Measurements from ENCODE around the gene IL1R2. TPM values are rescaled to one million over a fixed set of nuclear protein-coding genes. Genes with fewer than 3 reads are reported as not detected.
A peak's percentile ranks its signal among the peaks of the same experiment; 100 is the strongest.

Gene IL1R2
- total and polyA plus RNA-seq, 2 donors from 2014 or later, result 11.2 to 20.0 TPM

DNA sequence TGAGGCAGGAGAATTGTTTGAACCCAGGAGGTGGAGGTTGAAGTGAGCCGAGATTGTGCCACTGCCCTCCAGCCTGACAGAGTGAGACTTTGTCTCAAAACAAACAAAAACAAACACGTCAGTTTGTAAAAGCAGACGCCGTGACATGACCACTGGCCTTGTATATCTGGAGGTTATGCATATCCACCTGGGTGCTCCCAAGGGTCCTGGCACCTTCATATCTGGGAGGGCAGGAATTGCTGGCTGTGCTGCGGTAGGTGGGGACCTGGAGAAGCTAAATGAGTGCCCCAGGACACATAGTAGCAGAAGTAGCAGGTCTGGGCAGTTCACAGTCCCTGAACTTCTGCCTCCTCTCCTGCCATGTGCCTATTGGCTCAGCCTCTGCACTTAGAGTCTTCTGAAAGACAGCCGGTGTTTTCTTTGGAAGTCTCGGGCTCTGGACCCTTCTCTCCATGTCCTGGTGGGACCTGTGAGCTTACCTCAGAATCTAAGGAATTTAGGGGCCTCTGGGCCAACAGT lies 30.9 kb upstream of the IL1R2 start:
- FAIRE-seq, result no peak
- TF ChIP-seq CTCF (IDR thresholded peaks at IDR 0.05; ENCODE audit: borderline replicate concordance, extremely low read depth, insufficient read depth), result no peak

DNA sequence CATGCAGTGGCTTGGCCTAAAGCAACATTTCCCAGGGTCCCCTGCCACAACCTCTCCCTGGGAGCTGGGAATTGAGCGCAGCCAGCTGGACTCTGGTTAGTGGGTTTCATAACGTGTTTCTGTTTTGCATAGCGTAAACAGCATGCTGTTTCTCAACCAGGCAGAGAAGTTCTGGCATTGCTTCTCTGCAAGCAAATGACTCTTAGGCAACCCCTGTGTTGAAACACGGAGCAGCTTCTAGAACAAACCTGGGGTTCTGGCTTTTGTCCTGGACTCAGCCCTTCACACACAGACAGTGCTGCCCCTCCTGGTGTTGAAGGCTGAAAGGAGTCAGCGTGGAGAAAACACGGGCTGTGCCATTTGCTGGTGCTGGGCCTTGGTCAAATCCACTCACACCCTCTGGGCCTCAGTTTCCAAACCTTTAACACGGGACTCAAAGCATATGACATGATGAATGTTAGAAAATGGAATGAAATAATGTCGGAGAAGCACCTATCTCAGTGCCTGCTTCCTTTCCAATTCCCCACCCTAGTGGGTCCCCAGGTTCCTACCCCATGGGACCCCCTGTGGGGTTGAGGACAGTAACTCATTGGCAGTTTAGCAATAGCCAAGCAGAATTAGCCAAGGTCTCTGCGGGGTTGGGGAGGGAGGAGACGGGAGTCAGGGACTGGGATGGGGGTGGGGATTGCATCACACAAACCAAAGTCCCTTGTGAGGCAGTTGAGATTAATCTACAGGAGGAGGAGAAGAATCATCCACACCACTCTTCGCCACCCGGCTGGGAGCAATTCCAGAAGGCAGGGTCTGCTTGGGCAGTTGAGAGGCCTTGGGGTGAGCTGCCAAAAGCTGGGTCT lies 30.2 kb upstream of the IL1R2 start:
- peaks cover 0 to 8% (median 5%) of the 10 kb centered on the region in 3 donors for H3K4me1 ChIP-seq (ENCODE audit: control insufficient read depth in 2 of 3, insufficient read depth in 2 of 3, low read depth in 1 of 3, low read length in 3 of 3)

More for the DNA sequence above, 30.9 kb upstream of the IL1R2 start:
- Histone ChIP-seq H3K36me3 (ENCODE audit: control insufficient read depth in 2 of 3, insufficient read depth in 3 of 3, low read length in 3 of 3) (no peaks in the 10 kb centered on the region), H3K9me3 (ENCODE audit: control insufficient read depth in 2 of 3, insufficient read depth in 1 of 3, low read length in 3 of 3) (no peaks in the 10 kb centered on the region), H3K27me3 (ENCODE audit: control insufficient read depth, insufficient read depth, low read length) (no peaks in the 10 kb centered on the region), H3K4me3 (ENCODE audit: low read length in 3 of 3) (peak overlapping the region in 1 of 3 donors; percentile 6), H3K4me1 (ENCODE audit: control insufficient read depth in 2 of 3, insufficient read depth in 2 of 3, low read depth in 1 of 3, low read length in 3 of 3) (peaks cover 0 to 8% (median 5%) of the 10 kb centered on the region in 3 donors), H3K9ac (ENCODE audit: low read length in 3 of 3) (no peak overlapping the region), H3K27ac (ENCODE audit: low read depth in 2 of 2, low read length in 2 of 2) (peak overlapping the region; percentile 28 to 64)
- no peak for DNase-seq
- intact Hi-C loops (cut with DNase I), result no loop called here

DNA sequence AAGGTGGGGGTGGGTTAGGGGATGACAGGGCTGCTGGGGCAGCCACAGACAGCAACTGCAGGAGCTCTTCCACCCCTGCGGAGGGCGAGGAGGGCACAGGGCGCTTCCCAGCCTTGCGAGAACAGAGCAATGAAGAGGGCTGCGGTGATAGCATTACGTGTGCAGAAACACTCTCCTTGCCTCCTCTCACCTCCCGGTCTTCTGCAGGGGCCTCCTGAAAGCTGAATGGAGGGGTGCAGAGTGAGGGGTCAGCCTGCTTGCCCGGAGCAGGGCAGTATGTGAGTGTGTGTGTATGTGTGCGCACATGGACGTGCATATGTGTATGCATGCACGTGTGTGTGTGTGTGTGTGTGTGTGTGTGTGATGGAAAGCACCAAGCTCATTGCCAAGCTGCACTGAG lies 29.5 kb upstream of the IL1R2 start:
- Histone ChIP-seq H3K27me3 (ENCODE audit: control insufficient read depth, insufficient read depth, low read length) (no peaks in the 10 kb centered on the region), H3K27ac (ENCODE audit: low read depth in 2 of 2, low read length in 2 of 2) (peak overlapping the region in 1 of 2 donors; percentile 75), H3K36me3 (ENCODE audit: control insufficient read depth in 2 of 3, insufficient read depth in 3 of 3, low read length in 3 of 3) (no peaks in the 10 kb centered on the region), H3K9ac (ENCODE audit: low read length in 3 of 3) (no peak overlapping the region), H3K4me3 (ENCODE audit: low read length in 3 of 3) (no peak overlapping the region), H3K4me1 (ENCODE audit: control insufficient read depth in 2 of 3, insufficient read depth in 2 of 3, low read depth in 1 of 3, low read length in 3 of 3) (peaks cover 0 to 8% (median 5%) of the 10 kb centered on the region in 3 donors), H3K9me3 (ENCODE audit: control insufficient read depth in 2 of 3, insufficient read depth in 1 of 3, low read length in 3 of 3) (no peaks in the 10 kb centered on the region)
- no peak for TF ChIP-seq CTCF (IDR thresholded peaks at IDR 0.05; ENCODE audit: borderline replicate concordance, extremely low read depth, insufficient read depth)
- FAIRE-seq (no peak), DNase-seq (no peak)
- intact Hi-C loops (cut with DNase I), result no loop called here

More for the DNA sequence above, 30.2 kb upstream of the IL1R2 start:
- FAIRE-seq (no peak), DNase-seq (peak in 4 of 5 donors; percentile 33 to 90 (median 66))
- intact Hi-C loops (cut with DNase I), result no loop called here
- Histone ChIP-seq H3K36me3 (ENCODE audit: control insufficient read depth in 2 of 3, insufficient read depth in 3 of 3, low read length in 3 of 3) (no peaks in the 10 kb centered on the region), H3K27me3 (ENCODE audit: control insufficient read depth, insufficient read depth, low read length) (no peaks in the 10 kb centered on the region), H3K9ac (ENCODE audit: low read length in 3 of 3) (no peak overlapping the region), H3K27ac (ENCODE audit: low read depth in 2 of 2, low read length in 2 of 2) (peak overlapping the region; percentile 64 to 75), H3K4me3 (ENCODE audit: low read length in 3 of 3) (peak overlapping the region in 1 of 3 donors; percentile 6), H3K9me3 (ENCODE audit: control insufficient read depth in 2 of 3, insufficient read depth in 1 of 3, low read length in 3 of 3) (no peaks in the 10 kb centered on the region)
- no peak for TF ChIP-seq CTCF (IDR thresholded peaks at IDR 0.05; ENCODE audit: borderline replicate concordance, extremely low read depth, insufficient read depth)

Data from kidney (tissue), 14 donors.